ENCODE results near the gene EEFSEC.

Gene EEFSEC

GRCh38 chr3:128185630-128186447 lies 32.6 kb downstream of the EEFSEC start:
- no peak for DNase-seq (ENCODE audit: low read depth)

DNA sequence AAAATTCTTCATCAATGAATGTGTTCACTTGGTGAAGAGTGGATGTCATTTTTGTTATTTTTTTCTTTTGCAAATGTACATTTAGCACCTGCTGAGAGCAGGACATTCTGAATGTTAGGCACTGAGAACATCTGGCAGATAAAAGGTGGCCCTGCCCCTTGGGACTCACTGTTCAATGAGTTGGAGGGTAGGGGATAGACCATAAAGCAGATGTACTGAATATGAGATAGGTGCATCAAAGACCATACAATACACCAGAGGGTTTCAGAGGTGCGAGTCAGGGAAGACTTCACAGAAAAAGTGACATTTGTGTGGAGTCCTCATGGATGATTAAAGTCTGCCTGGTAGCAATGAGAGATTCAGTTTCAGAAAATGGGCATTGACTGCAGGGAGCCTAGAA lies 34.2 kb downstream of the EEFSEC start:
- no peak for DNase-seq (ENCODE audit: low read depth)

DNA sequence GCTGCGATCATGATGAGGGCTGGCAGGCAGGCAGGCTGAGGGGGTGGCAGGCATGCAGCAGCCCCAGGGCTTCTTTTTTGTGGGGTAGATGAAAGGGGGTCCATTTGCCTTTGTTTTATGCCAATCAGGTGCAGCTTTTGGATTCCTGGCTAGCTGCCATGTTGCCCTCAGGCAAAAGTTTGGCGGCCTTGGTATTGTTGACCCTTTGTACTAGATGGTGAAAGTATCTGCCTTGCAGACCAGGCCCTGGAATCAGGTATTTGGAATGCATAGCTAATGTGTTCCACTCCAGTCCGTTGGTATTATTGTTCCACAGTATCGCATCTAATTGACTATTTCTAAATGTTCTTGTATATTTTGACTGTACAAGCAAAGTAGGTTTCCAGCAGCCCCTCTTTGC lies 35.0 kb downstream of the EEFSEC start:
- no peak for DNase-seq (ENCODE audit: low read depth)

DNA sequence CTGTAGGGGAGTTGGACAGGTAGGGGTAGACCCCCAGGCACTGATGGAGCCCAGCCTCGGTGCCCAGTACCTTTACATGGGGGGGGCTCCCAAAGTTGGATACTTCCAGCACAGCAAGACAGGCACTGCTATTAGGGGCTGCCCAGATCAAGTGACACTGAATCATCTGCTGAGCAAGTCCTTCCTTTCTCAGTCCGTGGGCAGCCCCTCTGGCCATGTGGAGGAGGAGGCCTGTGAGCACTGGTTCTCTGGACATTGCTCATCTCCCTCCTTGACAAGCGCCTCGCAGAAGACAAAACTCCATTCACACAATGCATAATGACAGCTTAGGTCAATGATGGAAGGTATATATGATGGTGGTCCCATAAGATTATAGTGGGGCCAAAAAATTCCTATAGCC lies 35.7 kb downstream of the EEFSEC start:
- no peak for DNase-seq (ENCODE audit: low read depth)

DNA sequence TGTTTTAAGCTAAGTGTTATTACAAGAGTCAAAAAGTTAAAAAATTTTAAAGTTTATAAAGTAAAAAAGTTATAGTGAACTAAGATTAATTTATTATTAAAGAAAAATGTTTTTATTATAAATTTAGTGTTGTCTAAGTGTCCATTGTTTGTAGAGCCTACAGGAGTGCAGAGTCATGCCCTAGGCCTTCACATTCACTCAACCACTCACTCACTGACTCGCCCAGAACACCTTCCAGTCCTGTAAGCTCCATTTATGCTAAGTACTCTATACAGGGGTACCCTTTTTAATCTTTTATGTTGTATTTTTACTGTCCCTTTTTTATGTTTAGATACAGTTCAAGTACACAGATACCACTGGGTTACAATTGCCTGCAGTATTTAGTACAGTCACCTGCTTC lies 37.2 kb downstream of the EEFSEC start:
- no peak for DNase-seq (ENCODE audit: low read depth)

DNA sequence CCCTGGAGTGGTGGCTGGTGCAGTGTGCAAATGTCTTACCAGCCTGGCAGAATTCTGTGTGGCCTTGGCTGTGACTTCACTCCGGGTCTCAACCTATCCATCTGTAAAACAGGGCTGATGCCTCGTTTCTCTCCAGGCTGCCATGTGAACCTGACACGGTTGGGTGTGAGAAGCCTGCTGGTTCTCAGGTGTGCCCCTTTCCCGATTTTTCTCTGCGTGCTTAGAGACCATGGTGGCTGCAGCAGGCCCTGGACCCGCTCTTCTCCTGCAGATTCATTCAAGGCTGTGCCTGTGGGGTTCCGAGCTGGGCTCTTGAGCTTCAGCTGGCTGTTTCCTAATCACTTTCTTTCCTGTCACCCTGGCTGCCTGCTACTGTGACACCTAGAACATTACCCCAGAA lies 38.9 kb downstream of the EEFSEC start:
- DNase-seq (ENCODE audit: low read depth), result no peak

DNA sequence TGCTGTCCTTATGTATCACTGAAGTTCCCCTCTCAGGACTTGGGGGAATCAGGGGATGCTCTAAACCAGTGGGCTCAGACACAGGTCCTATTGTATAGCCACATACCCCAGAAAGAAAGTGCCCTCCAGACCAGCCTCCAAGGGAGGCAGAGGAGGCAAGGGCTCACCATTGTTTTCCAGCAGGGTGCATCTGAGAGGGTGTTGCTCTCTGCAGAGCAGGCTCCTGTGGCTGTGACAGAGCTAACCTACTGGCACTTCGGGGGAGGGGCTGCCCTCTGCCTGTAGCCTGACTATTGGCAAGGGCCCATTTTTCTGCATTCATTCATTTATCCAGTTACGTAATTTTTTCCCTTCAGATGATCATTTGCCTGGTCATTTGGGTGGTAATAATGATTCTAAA lies 39.9 kb downstream of the EEFSEC start:
- no peak for DNase-seq (ENCODE audit: low read depth)

- no peak for DNase-seq (ENCODE audit: low read depth)
Observed at GRCh38 chr3:128194843-128195242, 41.6 kb downstream of the EEFSEC start.

- no peak for DNase-seq (ENCODE audit: low read depth)
Observed at GRCh38 chr3:128195369-128195768, 42.1 kb downstream of the EEFSEC start.

DNA sequence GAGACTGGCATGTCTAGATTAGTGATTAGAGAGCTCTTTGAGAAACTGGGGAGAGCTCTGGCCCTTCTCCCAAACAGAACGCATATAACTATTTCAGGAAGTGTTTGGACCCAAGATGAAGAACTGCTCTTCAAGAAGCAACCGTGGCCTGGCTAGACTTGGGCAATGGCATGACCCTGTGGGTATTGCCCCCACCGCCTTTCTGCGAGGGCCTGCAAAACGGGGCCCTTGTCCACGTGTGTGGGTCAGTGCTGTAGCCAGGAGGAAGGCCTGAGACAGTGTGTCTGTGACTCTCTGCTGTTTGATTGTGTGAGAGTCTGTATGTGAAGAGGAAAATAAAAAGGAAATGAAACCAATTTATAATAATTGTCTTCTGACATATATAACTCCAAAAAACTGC lies 42.5 kb downstream of the EEFSEC start:
- no peak for DNase-seq (ENCODE audit: low read depth)

DNA sequence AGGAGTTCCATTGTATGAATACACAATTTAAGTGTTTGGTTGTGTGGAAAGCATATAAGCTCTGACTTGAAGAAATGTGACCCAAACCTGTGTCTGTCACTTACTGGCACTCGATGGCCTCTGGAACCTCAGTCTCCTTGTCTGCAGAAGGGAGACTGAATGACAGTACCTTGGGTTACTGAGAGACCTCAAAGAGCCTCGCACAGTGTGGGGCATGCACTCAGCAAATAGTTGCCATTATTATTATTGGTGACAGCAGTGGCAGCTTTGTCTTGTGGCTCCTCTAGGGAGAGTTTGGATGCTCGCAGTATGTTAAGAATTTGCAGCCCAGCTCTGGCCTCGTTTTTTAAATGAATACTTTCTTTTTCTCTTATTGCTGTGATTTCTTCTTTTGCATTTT lies 43.4 kb downstream of the EEFSEC start:
- no peak for DNase-seq (ENCODE audit: low read depth)

DNA sequence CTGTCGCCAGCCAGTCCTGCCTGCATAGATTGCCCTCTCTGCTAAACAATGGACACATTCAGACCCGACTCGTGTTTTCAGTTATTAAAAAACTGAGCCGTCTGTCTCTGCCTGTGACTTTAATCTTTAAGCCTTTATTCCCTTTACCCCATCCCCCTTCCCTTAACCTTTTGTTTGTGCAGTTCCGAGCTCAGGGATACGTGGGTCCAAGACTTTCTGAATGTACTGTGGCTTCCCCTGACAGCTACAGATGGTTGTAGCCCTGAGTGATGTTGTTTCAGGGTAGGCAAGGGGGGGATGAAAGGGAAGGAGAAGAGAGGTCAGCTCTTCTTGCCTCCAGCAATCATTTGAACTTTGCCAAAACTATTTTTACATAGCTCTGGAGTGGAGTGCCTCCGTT lies 44.6 kb downstream of the EEFSEC start:
- DNase-seq (ENCODE audit: low read depth), result no peak

DNA sequence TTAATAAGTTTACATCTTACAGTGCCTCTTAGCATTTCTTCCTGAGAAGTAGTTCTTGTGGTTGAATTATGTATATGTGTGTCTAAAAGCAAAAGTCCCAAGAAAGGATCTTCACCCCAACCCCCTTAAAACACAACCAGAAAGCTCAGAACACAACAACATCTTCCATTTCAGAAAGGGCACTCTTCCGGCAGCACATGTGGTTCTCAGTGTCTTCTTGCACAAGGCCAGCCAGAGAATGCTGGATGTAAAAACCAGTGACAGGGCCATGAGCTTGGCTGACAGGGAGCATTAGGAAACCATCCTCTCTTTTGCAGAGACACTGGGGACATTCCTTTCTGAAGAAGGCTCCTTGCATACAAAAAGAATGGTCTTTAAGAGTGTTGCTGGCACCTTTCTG lies 45.0 kb downstream of the EEFSEC start:
- no peak for DNase-seq (ENCODE audit: low read depth)

- no peak for DNase-seq (ENCODE audit: low read depth)
Observed at GRCh38 chr3:128199110-128199509, 45.8 kb downstream of the EEFSEC start.

DNA sequence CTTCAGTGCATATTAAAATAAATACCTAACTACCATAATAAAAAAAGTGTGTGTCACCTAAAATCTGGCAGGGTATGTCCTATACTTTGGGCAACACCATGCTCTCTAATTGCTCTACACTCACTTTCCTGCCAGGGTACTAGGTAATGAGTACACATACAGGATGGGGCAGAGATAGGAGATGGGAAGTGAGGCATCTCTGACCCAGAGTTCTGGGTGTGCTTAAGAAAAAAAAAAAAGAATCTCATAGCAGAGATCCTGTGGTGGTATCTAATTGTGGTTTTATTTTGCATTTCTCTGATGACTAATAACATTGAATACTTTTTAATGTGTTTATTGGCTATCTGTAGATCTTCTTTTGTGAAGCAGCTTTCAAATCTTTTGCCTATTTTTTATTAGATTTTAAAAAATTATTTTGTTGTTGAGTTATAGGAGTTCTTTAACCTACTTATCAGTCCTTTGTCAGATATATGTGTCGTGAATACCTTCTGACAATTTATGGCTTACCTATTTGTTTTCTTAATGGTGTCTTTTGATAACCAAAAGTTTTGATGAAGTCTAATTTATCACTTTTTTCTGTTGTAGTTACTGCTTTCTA lies 48.0 kb downstream of the EEFSEC start:
- DNase-seq (ENCODE audit: low read depth), result no peak

GRCh38 chr3:128203169-128203568 lies 49.9 kb downstream of the EEFSEC start:
- DNase-seq (ENCODE audit: low read depth), result no peak

DNA sequence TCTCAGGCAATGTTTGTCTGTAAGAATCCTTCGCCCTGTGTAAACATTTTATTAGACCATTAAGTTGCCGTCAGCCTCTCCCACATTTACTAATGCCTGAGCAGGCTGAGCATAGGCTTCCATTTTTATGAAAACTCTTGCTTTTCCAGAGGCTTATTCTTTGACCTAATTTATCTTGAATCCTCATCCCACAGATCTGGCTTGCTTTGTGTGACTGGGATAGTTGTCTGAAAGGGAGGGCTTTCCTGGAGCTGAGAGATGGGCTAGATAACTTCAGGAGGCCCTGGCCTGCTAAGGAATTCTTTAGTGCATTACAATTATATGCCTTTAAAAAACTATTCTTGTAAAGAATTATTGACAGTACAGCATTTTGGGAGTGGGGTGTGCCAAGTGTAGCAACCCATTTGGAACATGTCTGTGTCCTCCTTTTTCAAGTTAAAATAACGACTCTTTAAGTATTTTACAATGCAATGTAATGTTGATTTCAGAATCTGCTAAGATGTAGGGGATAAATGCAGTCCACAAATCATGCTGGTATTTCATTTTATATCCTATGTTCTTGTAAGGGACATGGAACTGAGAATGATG lies 52.4 kb downstream of the EEFSEC start:
- no peak for DNase-seq (ENCODE audit: low read depth)

DNA sequence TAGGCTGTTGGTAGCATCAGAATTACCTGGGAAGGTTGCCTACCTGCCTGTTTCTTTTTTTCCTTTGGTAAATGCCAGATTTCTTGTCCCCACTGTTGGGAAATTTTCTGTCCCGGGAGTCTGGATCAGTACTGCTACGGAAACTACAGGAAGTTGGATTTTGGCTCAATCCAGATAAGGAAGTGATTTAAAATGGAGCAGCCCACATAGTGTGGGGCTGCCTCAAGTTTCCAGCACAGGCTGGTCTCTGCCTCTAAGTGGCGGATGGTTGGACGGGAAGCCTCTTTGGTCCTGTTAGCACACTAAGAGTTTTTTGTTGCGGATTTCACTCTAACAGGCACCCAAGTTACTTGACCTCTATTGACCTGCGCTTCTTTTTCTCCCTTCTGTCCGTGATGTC lies 54.7 kb downstream of the EEFSEC start:
- no peak for DNase-seq (ENCODE audit: low read depth)

DNA sequence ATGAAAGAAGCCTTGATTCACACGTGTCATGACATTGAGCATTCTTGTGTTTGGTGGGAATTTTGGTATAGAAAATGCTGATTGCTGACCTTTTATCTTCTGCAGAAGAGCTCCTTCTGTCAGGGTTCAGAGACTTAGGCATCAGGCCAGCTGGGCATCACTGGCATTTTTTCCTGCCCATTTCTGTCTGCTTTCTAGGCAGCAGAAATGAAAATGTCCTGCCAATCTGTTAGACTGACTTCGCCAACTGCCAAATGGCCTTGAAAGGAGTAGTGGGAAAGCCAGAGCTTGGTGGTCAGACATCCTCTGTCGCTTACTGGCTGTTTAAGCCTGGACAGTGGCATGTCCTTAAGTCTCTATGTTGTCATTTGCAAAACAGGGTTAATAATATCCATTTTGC lies 57.4 kb downstream of the EEFSEC start:
- DNase-seq (ENCODE audit: low read depth), result no peak

DNA sequence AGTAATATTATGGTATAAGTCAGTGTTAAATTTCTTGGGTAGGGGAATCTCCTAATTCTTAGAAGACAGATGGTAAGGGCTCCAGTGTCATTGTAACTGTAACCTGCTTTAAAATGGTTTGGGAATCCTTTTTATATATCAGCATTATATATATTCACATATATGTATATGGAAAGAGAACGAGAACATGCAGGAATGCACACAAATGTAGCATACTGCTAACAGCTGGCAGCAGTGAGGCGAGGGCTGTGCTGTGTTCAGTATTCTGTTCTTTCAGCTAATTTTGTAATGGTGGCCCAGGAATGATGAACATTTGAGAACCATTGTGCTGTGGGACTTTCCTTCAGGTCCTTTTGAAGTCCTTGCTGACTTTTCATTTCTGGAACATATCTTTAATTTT lies 60.8 kb downstream of the EEFSEC start:
- DNase-seq (ENCODE audit: low read depth), result no peak

DNA sequence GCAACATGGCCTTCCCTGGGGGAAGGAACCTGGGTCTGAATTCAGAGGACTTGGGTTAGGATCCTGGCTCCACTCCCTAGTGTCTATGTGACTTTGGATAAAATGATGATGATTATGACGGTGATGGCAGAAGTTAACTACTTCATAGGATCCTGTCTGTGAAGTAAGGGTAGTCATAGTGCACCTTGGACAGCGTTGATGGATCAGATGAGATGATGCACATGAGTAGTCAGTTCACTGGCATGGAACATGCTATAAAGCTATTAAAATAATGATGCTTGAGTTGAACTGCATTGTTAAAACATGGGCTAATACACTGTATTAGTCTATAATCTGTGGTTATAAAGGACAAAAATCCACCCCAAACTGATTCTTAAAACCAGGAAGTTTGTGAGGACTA lies 62.0 kb downstream of the EEFSEC start:
- no peak for DNase-seq (ENCODE audit: low read depth)

- DNase-seq (ENCODE audit: low read depth), result no peak
Observed at GRCh38 chr3:128215800-128216495, 62.7 kb downstream of the EEFSEC start.

All from activated T-helper 9 cell treated with anti-CD3 and anti-CD28 coated beads, Interleukin-2, amount 50 U/mL, for 16 hours (primary cell).